AG04450 (cell line): ENCODE measurements around the gene OR1A1. TPM values are rescaled to one million over a fixed set of nuclear protein-coding genes. Genes with fewer than 3 reads are reported as not detected.

ENCODE experiments used
- CTCF ChIA-PET: fragments of 300-600, 350-600 bp; formaldehyde crosslinking; extraction: SDS; loops from one replicate; lab custom pipeline; 2022; ENCODE audit warnings: antibody characterized with exemption, inconsistent platforms; lab: Charles Lee
- POLR2A ChIA-PET: fragments of 350-600 bp; formaldehyde crosslinking; extraction: SDS; loops from one replicate; lab custom pipeline; 2021; ENCODE audit warnings: antibody characterized with exemption, inconsistent platforms; lab: Yijun Ruan, JAX
- DNase-seq: peaks from one replicate; pipeline ENCODE4 v3.0.0-alpha.2; 2011; ENCODE audit warnings: low read depth, low spot score
- H3K27ac ChIP-seq: one replicate; pipeline ENCODE4 v1.5.1; 2012; ENCODE audit warnings: low read depth, low read length, control low read depth
- H3K27me3 ChIP-seq: one replicate; pipeline ENCODE4 v1.6.0; 2012; ENCODE audit warnings: low read length; ENCODE audit not compliant: control insufficient read depth, insufficient read depth
- H3K4me3 ChIP-seq: 2 replicates; pipeline ENCODE4 v1.5.1; 2011; ENCODE audit warnings: mild to moderate bottlenecking, low read depth, low read length, control low read depth
- H3K9me3 ChIP-seq: 2 replicates; pipeline ENCODE4 v1.5.1; 2012; ENCODE audit warnings: low read length; ENCODE audit not compliant: control insufficient read depth, insufficient read depth
- polyA minus RNA-seq: library from RNA; depleted of rRNA, polyadenylated mRNA; stranded (reverse); fragments of >200 nt; gene quantifications from 2 replicates; pipeline ENCODE4 v1.2.3, GENCODE V29; 2011; rRNA and poly(A)+ RNA removed
- polyA plus RNA-seq: library from polyadenylated mRNA; depleted of rRNA; stranded (reverse); fragments of >200 nt; gene quantifications from 2 replicates; pipeline ENCODE4 v1.2.3, GENCODE V29; 2011; rRNA removed
- TF ChIP-seq, protein P1 (sequence below): IDR thresholded peaks from 2 replicates; pipeline ENCODE4 v1.5.1; 2011; ENCODE audit warnings: low read depth, low read length, control low read depth, inconsistent platforms

The OR1A1 gene, protein sequence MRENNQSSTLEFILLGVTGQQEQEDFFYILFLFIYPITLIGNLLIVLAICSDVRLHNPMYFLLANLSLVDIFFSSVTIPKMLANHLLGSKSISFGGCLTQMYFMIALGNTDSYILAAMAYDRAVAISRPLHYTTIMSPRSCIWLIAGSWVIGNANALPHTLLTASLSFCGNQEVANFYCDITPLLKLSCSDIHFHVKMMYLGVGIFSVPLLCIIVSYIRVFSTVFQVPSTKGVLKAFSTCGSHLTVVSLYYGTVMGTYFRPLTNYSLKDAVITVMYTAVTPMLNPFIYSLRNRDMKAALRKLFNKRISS
- polyA plus RNA-seq = not detected in 2 replicates
- polyA minus RNA-seq = not detected in 2 replicates

DNA sequence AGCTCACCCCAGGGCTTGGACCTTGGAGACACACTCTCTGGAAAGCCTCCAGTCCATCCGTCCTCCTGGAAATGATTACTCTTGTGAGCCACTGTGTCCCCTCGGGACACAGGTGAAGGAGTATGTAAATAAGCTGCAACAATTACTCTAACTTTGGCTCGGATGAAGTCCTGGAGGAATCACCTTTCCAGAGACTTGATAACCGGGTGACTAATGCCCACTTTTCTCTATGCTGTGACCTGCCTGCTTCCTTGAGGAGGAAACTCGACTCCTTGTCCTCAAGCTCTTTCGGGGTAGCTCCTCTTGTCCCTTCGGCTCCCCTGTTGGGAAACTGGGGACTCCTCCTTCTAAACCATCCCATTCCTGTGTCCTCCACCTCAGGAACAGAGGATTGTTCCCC lies at the start of gene OR1A1:
OR1A1 (plus strand) TSS at position 301 of the 400 bp plus-strand sequence. CDS start 7,954 bp downstream, outside the sequence.
- CTCF ChIA-PET = no interaction called here
- Histone ChIP-seq H3K4me3 (no peak within 1 kb of the TSS), H3K9me3 (peaks cover 6% of the 10 kb centered on the region; the same call in 1 of the 2 replicates), H3K27me3 (no peaks in the 10 kb centered on the region), H3K27ac (no peak within 1 kb of the TSS)
- POLR2A ChIA-PET = no interaction called here
- TF ChIP-seq, protein P1, sequence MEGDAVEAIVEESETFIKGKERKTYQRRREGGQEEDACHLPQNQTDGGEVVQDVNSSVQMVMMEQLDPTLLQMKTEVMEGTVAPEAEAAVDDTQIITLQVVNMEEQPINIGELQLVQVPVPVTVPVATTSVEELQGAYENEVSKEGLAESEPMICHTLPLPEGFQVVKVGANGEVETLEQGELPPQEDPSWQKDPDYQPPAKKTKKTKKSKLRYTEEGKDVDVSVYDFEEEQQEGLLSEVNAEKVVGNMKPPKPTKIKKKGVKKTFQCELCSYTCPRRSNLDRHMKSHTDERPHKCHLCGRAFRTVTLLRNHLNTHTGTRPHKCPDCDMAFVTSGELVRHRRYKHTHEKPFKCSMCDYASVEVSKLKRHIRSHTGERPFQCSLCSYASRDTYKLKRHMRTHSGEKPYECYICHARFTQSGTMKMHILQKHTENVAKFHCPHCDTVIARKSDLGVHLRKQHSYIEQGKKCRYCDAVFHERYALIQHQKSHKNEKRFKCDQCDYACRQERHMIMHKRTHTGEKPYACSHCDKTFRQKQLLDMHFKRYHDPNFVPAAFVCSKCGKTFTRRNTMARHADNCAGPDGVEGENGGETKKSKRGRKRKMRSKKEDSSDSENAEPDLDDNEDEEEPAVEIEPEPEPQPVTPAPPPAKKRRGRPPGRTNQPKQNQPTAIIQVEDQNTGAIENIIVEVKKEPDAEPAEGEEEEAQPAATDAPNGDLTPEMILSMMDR = no peak
- DNase-seq = no peak

DNA sequence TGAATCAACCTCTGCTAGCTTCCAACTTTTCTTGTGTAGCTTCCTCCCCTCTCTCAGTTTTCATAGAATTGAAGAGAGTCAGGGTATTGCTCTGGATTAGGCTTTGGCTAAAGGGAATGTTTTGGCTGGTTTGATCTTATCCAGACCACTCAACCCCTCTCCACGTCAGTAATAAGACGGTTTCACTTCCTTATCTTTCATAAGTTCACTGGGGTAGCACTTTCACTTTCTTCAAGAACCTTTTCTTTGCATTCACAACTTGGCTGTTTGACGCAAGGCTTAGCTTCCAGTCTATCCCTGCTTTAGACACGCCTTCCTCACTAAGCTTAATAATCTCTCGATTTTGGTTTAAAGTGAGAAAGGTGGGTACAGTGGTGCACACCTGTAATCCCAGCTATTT lies 39.9 kb upstream of the OR1A1 start:
- H3K27ac ChIP-seq = no peak overlapping the region
- no peaks in the 10 kb centered on the region for H3K27me3 ChIP-seq
- ChIA-PET POLR2A (no interaction called here), CTCF (no interaction called here)
- peaks cover 18% of the 10 kb centered on the region; the same call in 1 of the 2 replicates for H3K9me3 ChIP-seq
- no peak for DNase-seq
- TF ChIP-seq, protein P1 = no peak
- no peak overlapping the region for H3K4me3 ChIP-seq

DNA sequence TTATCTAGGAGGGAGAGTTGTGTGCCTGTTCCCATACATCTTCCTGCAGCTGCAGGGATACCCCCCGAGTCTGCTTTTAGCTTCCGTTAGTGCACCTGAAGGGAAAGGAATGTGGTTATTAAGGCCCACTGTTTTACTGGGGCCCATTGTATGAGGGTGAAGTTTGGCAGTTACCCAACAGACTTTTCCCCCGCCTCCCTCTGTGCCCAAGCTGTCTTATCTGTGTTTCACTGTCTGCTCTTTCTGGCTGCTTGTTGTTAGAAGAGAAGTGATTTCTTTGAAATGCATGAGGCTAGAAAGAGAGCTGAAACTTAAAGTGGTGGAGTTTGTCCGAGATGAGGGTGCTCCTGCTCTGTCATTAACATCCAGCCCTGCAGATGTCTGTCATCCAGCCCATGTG lies 17.5 kb upstream of the OR1A1 start:
- no peak overlapping the region for H3K4me3 ChIP-seq
- ChIA-PET POLR2A (no interaction called here), CTCF (no interaction called here)
- TF ChIP-seq, protein P1 = no peak
- H3K9me3 ChIP-seq = no peaks in the 10 kb centered on the region
- DNase-seq = no peak
- H3K27ac ChIP-seq = no peak overlapping the region
- H3K27me3 ChIP-seq = no peaks in the 10 kb centered on the region

DNA sequence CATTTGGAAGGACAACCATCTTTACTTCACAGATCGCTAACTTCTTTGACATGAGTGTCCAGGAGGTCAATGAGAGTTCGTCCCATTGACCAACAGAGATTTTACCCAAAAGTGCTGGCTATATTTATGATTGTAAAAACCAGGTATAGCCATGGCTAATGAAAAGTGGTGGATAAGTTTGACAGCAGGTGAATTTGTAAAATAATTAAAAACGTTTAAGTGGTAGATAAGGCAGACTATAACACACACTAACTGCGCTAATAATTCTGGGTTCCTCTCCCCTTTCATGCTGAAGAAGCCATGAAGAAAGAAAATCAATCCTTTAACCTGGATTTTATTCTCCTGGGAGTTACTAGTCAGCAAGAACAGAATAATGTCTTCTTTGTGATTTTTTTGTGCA lies 10.2 kb upstream of the OR1A1 start, which contains the start of gene OR1A2:
OR1A2 (plus strand) TSS at position 301 of the 400 bp plus-strand sequence; CDS start at position 301, 0 bp downstream.
- H3K4me3 ChIP-seq = no peak within 1 kb of the TSS
- H3K9me3 ChIP-seq = peaks cover 7% of the 10 kb centered on the region
- no peak within 1 kb of the TSS for H3K27ac ChIP-seq
- ChIA-PET POLR2A (no interaction called here), CTCF (no interaction called here)
- H3K27me3 ChIP-seq = no peaks in the 10 kb centered on the region
- no peak for DNase-seq
- TF ChIP-seq, protein P1 = no peak

DNA sequence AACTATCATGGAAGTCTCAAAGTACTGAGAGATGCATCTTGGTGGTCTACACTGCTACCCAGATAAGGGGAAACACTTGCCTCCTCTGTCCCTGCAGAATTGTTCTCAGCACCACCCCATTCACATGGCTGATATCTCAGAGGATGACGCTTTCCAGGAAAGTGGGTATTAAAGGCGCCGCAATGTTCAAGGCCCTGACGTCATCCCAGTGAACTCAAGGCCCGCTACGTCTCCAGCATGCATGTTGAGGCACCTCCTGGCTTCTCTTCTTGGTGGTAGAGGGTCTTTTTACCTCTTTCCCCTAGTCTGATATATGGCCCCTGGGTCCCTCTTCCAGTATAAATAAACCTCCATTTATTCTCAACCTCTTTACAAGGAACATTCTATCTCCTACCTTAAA lies 1.0 kb downstream of the OR1A1 start:
- Histone ChIP-seq H3K9me3 (peaks cover 11% of the 10 kb centered on the region; the same call in 1 of the 2 replicates), H3K27ac (no peak overlapping the region), H3K27me3 (no peaks in the 10 kb centered on the region), H3K4me3 (no peak overlapping the region)
- no peak for DNase-seq
- ChIA-PET POLR2A (no interaction called here), CTCF (no interaction called here)
- TF ChIP-seq, protein P1 = no peak
